Right lobe of liver (tissue), 6 donors: Measurements from ENCODE around the gene HADHB. TPM values are rescaled to one million over a fixed set of nuclear protein-coding genes. Genes with fewer than 3 reads are reported as not detected.
"Not testable (repeated sequence)": the region's sequence is repeated elsewhere in the genome, so short reads cannot be mapped to it uniquely, and the experiment has no call there.

ENCODE experiments used
- ATAC-seq, 4 donors: fragments of 200-7000 bp; cut with Tn5 transposase; one replicate each; pipeline ENCODE4 v1.9.1; 2020; ENCODE audit warnings: mild to moderate bottlenecking in 4 of 4, moderate library complexity in 4 of 4
- DNase-seq, 3 donors: peaks; one replicate each; pipeline ENCODE4 v3.0.0-alpha.2; 2020
- H3K27ac ChIP-seq, 3 donors: fragments of 200-600 bp; one replicate each; pipeline ENCODE4 v1.8.0; 2022
- H3K27me3 ChIP-seq, 2 donors: fragments of 200-600 bp; one replicate each; pipeline ENCODE4 v1.8.0; 2022
- H3K36me3 ChIP-seq, 4 donors: fragments of 200-600 bp; sonication (generic) in 1 of 4; one replicate each; pipeline versions ENCODE4 v1.5.1 to v1.8.0; 2017 to 2022; ENCODE audit warnings: control low read depth in 1 of 4
- H3K4me1 ChIP-seq, 4 donors: fragments of 200-600 bp; sonication (generic) in 1 of 4; one replicate each; pipeline versions ENCODE4 v1.5.1 to v1.8.0; 2017 to 2022; ENCODE audit warnings: control low read depth in 1 of 4
- H3K4me3 ChIP-seq, 3 donors: fragments of 200-600 bp; one replicate each; pipeline ENCODE4 v1.8.0; 2022
- H3K9me3 ChIP-seq, 4 donors: fragments of 200-600 bp; sonication (generic) in 1 of 4; one replicate each; pipeline versions ENCODE4 v1.5.1 to v1.8.0; 2017 to 2022; ENCODE audit warnings: control low read depth in 1 of 4
- POLR2A ChIP-seq: fragments of 450-650 bp; IDR thresholded peaks from one replicate; pipeline ENCODE4 v1.6.1; 2017; ENCODE audit warnings: antibody characterized with exemption, mild to moderate bottlenecking
- whole genome bisulfite sequencing: methylation state at CpG from one replicate; pipeline ENCODE4 v1.1.6; 2018; ENCODE audit warnings: low coverage, low lambda C conversion rate; ENCODE audit not compliant: insufficient coverage; ENCODE audit errors: missing lambda C conversion rate; 5-methylcytosine and 5-hydroxymethylcytosine counted together
- intact Hi-C, 2 donors: fragments of 100-400 bp; cut with DNase I; formaldehyde crosslinking; loops; one replicate each; pipeline versions ENCODE4 v1.11.2 to v1.14.1; 2022
- total RNA-seq, 6 experiments: library from RNA; depleted of rRNA in 2 of 6; stranded (reverse); fragments of >200 nt in 2 of 6; fragmentation: NEBNext Ultra II Directional in 3 of 6; extraction: Animal tissue kit (Norgen Biotek cat#: 25700) in 3 of 6; gene quantifications; one replicate each; pipeline versions ENCODE4 v1.1.0 to v1.2.4, GENCODE V29; 2016 to 2023
- TF ChIP-seq, protein P1 (sequence below), 4 donors: fragments of 200-600 bp in 3 of 4; fragments of 450-650 bp in 1 of 4; IDR thresholded peaks; one replicate each; pipeline versions ENCODE4 v1.5.1 to v1.8.0; 2016 to 2022; ENCODE audit warnings: antibody characterized with exemption in 4 of 4, mild to moderate bottlenecking in 2 of 4
- donor health status: DM: no; HTN: yes; CAD: no.
- donor health status: DM: no; HTN: no; CAD: no.
- donor health status: DM: no; HTN: no; CAD: no.
- donor health status: DM: no; HTN: yes; CAD: no.
- donor health status: DM: no; HTN: yes; CAD: no.

The HADHB gene
- total RNA-seq, 6 experiments from 2014 or later: 129 to 295 (median 219) TPM

DNA sequence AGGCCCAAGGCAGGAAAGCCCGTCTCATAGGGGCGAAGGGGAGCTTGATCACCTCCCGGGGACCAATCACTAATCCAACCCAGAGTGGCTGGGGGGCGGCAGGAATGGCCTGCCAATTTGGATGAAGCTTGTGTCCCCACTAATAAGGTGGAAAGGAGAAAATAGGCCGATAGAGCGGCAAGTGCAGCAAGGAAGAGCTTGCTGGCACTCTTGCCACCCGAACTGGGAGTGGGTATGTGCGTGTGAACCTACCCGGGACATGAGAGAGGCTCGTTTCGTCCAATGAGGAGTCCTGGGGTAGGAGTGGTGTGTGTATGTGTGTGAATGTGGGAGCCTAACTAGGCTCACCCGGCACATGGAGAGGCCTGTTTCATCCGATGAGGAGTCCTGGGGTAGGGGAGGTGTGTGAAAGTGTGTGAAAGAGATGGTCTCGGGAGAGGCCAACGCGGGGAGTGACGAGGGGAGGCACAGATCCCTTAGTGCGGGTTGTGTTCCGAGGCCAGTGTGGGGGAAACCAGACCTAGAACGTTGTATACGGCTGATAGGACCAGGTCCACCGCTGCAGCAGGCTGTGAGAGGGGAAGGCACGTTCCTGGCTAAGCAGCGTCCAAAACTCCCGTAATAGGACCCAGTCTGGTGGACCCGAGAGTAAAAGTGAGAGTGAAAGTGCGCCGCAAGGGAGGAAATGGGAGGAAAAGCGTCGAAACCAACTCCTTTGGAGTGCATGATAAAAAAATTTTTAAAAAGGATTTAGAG lies 54.1 kb downstream of the HADHB start:
- H3K4me1 ChIP-seq: no peaks in the 10 kb centered on the region
- H3K27me3 ChIP-seq: no peaks in the 10 kb centered on the region
- DNase-seq (peak in 2 of 3 donors; percentile 39 to 70), ATAC-seq (peak; percentile 79 to 90 (median 81))
- H3K36me3 ChIP-seq: no peaks in the 10 kb centered on the region
- TF ChIP-seq, protein P1, sequence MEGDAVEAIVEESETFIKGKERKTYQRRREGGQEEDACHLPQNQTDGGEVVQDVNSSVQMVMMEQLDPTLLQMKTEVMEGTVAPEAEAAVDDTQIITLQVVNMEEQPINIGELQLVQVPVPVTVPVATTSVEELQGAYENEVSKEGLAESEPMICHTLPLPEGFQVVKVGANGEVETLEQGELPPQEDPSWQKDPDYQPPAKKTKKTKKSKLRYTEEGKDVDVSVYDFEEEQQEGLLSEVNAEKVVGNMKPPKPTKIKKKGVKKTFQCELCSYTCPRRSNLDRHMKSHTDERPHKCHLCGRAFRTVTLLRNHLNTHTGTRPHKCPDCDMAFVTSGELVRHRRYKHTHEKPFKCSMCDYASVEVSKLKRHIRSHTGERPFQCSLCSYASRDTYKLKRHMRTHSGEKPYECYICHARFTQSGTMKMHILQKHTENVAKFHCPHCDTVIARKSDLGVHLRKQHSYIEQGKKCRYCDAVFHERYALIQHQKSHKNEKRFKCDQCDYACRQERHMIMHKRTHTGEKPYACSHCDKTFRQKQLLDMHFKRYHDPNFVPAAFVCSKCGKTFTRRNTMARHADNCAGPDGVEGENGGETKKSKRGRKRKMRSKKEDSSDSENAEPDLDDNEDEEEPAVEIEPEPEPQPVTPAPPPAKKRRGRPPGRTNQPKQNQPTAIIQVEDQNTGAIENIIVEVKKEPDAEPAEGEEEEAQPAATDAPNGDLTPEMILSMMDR (IDR thresholded peaks at IDR 0.05): no peak
- no peak for TF ChIP-seq POLR2A
- H3K9me3 ChIP-seq: no peaks in the 10 kb centered on the region
- intact Hi-C loops: no loop called here
- WGBS: under 1% methylated on average over 24 of the region's 30 CpGs
- H3K4me3 ChIP-seq: peak overlapping the region; percentile 44 to 69 (median 65)
- peak overlapping the region; percentile 60 to 89 (median 83) for H3K27ac ChIP-seq

DNA sequence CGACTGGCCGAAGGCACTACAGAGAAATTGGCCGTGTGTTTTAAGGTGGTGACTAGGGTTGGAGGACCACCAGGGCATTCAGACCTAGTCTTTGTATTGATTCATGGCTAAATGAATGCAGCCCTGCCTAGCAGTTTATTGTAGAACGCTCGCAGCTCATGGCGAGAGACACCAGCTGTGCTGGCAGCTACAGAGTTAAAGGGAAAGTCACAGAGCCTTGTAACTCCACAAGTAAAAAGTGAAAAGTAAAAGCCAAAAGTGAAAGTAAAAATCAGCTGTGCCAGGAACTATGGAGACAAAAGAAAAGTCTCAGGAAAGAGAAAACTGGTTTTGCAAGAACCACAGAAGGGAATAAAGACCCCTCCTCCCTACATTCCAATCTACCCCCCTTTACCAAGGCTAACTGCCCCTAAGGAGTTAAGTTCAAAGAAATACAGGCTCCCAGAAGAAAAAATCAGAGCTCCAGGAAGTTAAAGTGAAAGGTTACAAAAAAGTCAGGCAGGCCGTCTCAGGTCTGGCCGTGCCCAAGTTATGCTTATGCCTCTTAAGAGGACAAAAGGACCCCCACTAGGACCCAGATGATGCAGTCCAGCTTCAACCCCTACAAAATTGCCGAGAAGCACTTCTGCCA lies 54.8 kb downstream of the HADHB start:
- Histone ChIP-seq H3K27ac (peak overlapping the region; percentile 60 to 89 (median 83)), H3K27me3 (no peaks in the 10 kb centered on the region), H3K4me1 (no peaks in the 10 kb centered on the region), H3K9me3 (no peaks in the 10 kb centered on the region), H3K36me3 (no peaks in the 10 kb centered on the region), H3K4me3 (peak overlapping the region; percentile 44 to 69 (median 65))
- no peak for DNase-seq
- TF ChIP-seq, protein P1 (IDR thresholded peaks at IDR 0.05): no peak
- no peak for TF ChIP-seq POLR2A
- WGBS: under 1% methylated on average over 9 of the region's 9 CpGs
- intact Hi-C loops: no loop called here
- peak; percentile 76 to 81 (median 78) for ATAC-seq

DNA sequence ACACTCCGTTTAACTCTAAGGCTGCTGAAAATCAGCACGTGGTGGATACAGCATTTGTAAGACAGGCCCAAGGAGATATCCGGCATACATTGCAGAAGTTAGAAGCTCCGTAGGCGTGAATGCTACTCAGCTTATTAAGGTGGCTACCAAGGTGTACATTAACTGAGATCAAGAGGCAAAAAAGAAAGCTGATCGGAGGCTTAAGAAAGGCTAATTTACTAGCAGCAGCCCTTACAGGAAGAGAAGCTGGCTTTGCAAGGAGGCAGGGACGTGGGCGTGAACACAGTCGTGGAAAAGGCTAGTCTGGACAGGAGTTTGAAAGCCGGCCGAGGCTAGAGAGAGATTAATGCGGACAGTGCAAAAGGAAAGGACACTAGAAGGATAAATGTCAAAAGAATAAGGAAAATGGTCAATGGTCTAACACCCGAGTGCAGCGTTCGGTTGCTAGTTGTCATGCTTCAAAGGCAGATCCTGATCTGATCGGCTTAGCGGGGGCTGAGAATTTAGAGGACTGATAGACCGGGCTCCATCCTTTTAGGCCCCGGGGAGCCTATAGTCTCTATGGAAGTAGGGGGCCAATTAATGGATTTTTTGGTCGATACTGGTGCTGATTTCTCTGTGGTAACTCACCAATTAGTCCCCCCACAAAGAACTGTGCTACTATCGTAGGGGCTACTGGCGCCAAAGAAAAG lies 55.6 kb downstream of the HADHB start:
- Histone ChIP-seq H3K27me3 (no peaks in the 10 kb centered on the region), H3K4me1 (no peaks in the 10 kb centered on the region), H3K9me3 (no peaks in the 10 kb centered on the region), H3K4me3 (peak overlapping the region in 2 of 3 donors; percentile 65 to 69), H3K27ac (peak overlapping the region in 2 of 3 donors; percentile 60 to 83), H3K36me3 (no peaks in the 10 kb centered on the region)
- DNase-seq (no peak), ATAC-seq (peak in 1 of 4 donors; percentile 7)
- TF ChIP-seq POLR2A: no peak
- TF ChIP-seq, protein P1 (IDR thresholded peaks at IDR 0.05): no peak
- 60% methylated on average over 21 of the region's 22 CpGs for WGBS
- intact Hi-C loops: no loop called here

DNA sequence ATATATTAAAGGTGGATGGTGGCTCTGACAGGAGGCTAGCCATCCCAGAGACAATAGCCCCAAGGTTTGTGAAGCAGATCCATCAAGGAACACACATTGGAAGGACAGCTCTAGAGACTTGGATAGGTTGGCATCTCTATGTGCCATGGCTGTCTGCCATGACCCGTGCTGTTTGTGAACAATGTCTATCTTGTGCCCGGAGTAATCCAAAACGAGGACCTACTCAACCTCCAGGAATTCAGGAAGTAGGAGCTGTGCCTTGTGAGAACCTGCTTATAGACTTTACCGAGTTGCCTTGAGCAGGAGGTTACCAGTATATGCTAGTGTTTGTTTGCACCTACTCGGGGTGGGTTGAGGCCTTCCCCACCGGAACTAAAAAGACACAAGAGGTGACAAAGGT lies 58.1 kb downstream of the HADHB start:
- Histone ChIP-seq H3K27me3 (no peaks in the 10 kb centered on the region), H3K4me3 (no peak overlapping the region), H3K27ac (no peak overlapping the region), H3K36me3 (no peaks in the 10 kb centered on the region), H3K4me1 (no peaks in the 10 kb centered on the region), H3K9me3 (no peaks in the 10 kb centered on the region)
- TF ChIP-seq POLR2A: no peak
- ATAC-seq (no peak), DNase-seq (no peak)
- intact Hi-C loops: no loop called here
- 51% methylated on average over 4 of the region's 6 CpGs for WGBS

DNA sequence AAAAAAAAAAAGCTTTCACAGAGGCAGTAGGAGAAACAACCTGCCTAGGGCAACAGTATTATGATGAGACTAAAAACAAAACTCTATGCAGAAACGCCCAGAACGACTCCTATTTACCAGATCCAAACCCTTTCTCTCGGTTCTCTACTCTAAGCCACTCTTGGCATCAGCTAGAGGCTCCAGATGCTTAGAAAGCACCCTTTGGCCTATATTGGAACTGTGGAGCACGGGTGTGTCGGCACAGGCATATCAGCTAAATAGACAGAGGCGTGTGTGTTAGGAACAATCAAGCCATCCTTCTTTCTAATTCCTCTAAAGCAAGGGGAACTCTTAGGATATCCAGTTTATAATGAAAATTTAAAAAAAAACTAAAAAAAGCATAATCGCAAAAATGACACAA lies 60.4 kb downstream of the HADHB start:
- H3K27ac ChIP-seq, H3K36me3 ChIP-seq, intact Hi-C loops, H3K4me1 ChIP-seq, ATAC-seq, H3K9me3 ChIP-seq, DNase-seq, H3K27me3 ChIP-seq, H3K4me3 ChIP-seq: not testable (repeated sequence)
- WGBS: 80% methylated on average over 7 of the region's 7 CpGs
